ENCODE results near the gene TMC8.

GRCh38 chr17:78113804-78114785, 16.5 kb upstream of the TMC8 start:
- TF ChIP-seq ZNF366 (tag by site-specific recombination; conservative IDR thresholded peaks at IDR 0.05) (no peak), MYNN (tag by site-specific recombination; IDR thresholded peaks at IDR 0.05; ENCODE audit: borderline replicate concordance) (no peak), ZBTB10 (tag by site-specific recombination; IDR thresholded peaks at IDR 0.05) (no peak), CTCF (tag by site-specific recombination; IDR thresholded peaks at IDR 0.05) (no peak), ZNF660 (tag by site-specific recombination; IDR thresholded peaks at IDR 0.05) (no peak), ZNF416 (tag by site-specific recombination; IDR thresholded peaks at IDR 0.05) (no peak), ZBTB21 (tag by site-specific recombination; IDR thresholded peaks at IDR 0.05) (no peak), MZF1 (tag by site-specific recombination; IDR thresholded peaks at IDR 0.05; ENCODE audit: borderline replicate concordance) (no peak), KLF10 (tag by site-specific recombination; IDR thresholded peaks at IDR 0.05) (no peak), ZNF768 (tag by site-specific recombination; IDR thresholded peaks at IDR 0.05) (no peak), ZNF785 (tag by site-specific recombination; IDR thresholded peaks at IDR 0.05) (no peak)
